NK-92 (cell line): ENCODE measurements around the gene TACC2.

Experiments
- DNase-seq: peaks from one replicate; lab custom pipeline; 2025; ENCODE audit not compliant: unreplicated experiment; lab: John Stamatoyannopoulos, UW

TACC2 gene

GRCh38 chr10:122142641-122143237, 153.8 kb downstream of the TACC2 start:
- no peak for DNase-seq

GRCh38 chr10:122143238-122143841, 154.4 kb downstream of the TACC2 start:
- no peak for DNase-seq

- no peak for DNase-seq
Measured at GRCh38 chr10:122144199-122144598, 155.2 kb downstream of the TACC2 start.

DNA sequence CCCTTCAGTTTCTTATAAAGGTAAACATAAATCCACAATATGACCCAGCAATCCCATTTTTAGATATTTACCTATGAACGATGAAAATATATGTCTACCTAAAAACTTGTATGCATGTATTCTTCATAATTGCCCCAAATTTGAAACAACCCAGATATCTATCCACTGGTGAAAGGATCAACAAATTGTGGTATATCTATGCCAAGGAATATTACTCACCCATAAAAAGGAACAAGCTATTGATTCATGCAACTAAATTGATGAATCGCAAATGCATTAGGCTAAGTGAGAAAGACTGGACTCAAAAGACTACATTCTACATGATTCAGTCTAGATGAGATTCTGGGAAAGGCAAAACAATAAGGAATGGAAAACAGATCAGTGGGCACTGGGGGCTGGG, 156.2 kb downstream of the TACC2 start:
- no peak for DNase-seq

DNA sequence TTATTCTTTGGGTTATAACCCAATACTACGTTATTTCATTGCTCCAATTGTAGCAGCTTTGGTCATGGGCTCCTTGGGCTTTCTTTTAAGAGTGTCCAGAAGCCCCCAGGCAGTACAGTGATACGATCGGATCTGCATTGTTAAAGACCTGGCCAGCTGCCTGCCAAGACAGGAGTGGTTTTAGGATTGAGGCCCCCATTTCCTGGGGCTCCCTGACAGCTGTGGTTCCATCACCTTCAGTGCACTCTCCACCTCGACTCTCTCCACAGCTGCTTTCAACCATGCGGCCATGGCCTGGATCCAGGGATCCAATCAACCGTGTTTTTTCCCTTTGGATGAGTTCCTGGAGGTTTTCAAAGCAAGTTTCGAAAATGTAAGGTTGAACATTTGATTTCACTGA, 158.7 kb downstream of the TACC2 start:
- DNase-seq = no peak

GRCh38 chr10:122148876-122149560, 160.1 kb downstream of the TACC2 start:
- no peak for DNase-seq

GRCh38 chr10:122149561-122150505, 160.9 kb downstream of the TACC2 start:
- no peak for DNase-seq

DNA sequence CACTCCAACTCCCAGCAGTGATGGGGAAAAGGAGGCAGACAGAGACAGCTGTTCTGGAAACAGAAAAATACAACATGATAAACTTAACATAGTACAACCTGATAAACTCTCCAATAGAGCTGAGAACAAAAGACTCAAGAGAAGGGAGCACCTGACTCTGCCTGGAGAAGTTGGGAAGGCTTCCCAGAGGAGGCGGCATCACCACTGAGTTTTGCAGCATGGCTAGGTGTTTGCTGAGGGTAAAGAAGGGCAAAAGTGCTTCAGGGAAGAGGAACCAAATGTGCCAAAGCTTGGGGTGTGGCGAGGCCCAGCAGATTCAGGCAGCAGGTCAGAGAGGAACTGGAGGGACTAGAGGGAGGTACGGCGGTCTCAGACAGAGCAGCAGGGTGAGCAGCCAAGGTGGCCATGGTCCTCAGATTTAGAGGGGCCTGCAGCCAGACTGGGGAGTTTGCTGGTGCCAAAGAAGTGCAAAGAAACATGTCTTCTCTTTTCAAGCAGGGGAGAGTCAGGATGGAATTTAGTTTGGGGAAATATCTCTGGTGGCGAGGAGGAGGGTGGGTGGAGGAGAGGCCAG, 162.2 kb downstream of the TACC2 start:
- no peak for DNase-seq

GRCh38 chr10:122152544-122152943, 163.6 kb downstream of the TACC2 start:
- DNase-seq = no peak

DNA sequence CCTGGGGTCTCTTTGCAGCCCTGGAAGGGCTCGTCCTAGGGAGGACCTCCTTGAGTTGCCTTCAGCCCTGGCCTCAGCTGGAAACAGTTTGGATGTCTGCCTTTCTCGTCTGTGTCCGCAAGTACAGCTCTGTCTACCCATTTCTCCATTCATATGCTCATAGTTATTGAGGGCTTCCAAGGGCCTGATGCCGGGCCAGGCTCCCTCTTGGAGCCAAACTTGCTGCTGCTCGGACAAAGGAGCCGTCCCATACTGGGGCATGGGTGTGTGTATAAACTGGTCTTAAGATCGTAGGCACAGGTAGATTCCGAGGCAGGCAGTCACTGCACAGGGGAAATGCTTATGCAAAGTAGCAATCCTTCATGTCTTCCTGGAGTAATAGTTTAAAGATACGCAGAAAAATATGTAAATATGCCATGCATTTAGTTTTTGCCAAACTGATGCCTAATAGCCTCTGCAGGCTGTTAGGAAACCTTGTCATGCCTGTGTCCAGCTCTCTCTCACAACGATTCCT, 165.1 kb downstream of the TACC2 start:
- DNase-seq = no peak

- DNase-seq = no peak
Measured at GRCh38 chr10:122154545-122155366, 165.8 kb downstream of the TACC2 start.

DNA sequence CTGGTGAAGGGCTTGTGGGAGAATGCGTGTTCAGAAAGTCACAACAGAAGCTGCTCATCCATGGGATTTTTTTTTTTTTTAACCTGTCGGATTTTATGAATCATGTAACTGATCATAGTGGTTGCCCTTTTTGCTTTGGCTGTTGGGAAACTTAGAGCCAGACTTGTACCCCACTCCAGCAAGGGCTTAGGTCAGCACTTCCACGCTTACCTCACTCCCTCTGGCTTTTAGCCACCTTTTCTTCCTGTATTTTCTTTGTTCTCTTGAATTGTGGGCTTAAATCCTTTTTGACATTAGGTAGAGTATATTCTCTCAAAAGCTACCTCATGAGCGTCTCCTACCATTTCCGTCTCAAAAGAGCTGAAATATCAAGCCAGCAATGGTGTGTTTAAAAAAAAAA, 168.5 kb downstream of the TACC2 start:
- DNase-seq = no peak

GRCh38 chr10:122158362-122158761, 169.4 kb downstream of the TACC2 start:
- no peak for DNase-seq

- no peak for DNase-seq
Measured at GRCh38 chr10:122159141-122159970, 170.4 kb downstream of the TACC2 start.

DNA sequence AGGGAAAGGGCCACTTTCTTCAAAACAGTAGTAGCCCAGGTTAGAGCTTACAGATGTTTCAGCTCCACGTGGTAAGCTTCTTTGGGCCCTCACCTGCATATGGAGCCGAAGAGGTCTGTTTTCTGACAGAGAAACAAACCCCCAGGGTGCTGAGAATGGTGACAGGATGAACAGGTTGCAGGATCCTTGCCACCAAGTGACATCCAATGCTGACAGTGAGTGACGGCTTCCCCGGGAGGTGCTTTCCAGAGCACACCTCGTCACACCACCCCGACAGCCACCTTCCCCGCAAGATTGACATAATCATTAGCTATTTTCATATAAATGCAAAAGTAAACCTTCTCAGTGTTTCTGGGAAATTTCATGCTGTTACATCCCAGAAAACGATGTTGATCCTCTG, 172.8 kb downstream of the TACC2 start:
- no peak for DNase-seq

GRCh38 chr10:122162671-122163173, 173.8 kb downstream of the TACC2 start:
- no peak for DNase-seq

DNA sequence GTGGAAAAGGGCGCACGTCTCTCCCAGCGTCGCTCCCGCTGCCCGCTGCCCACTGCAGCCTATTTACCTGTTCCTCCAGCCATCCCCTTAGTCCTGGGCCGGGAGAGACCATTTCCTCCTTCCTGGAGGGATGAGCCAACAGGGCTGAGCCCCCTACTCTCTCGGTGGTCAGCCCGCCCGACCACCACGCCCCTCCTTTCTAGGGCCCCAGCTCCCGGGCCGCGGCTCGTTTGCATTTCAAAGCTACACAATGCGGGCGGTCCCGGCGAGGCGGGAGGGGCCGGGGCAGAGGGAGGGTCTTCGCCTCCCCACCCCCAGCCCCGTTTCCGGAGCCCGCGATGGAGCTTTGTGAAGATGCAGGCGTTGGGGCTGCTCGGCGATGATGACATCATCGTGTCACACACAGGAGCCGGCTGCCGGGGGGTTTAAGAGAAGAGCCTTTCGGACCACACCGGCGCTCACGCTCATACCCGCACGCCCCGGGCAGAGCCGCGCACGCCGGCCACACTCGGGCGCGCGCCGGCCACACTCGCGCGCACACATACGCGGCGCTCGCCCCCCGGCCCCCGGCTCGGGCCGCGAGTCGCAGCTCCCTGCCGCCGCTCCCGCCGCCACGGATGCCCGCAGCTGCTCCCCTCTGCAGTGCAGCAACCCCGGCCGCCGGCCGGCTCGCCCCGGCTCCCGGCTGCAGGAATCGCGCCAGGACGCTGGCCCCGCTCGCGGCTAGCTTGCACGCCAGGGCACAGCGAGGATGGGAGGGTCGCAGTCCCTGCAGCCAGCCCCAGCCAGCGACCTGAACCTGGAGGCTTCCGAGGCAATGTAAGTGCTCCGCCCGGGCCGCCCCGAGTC, 174.4 kb downstream of the TACC2 start:
- no peak for DNase-seq

DNA sequence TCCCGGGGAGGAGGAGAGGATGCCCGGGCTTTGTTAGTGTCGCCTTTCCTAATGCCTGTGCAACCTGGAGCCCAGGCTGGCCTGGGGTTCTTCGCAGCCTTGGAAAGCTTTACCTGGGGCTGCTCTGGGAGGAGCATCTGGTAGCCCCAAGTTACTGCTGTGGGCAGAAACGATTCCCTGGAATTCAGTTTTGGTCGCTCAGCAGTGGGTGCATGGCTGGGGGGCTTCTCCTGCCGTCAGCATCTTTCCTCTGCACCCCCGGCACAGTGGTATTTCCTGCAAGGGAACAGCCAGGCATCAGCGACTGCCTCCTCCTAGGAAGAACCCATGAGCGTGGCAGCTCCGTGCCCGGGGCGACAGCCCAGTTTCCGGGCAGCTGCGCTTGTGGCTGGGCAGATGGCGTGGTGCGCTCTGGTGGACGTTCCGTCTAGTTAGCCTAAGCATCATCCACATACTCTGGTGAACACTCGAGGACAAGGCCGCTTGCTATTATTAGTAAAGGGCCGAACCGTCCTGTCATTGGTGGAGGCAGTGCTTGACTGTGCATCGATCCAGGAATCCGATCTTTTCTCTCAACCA, 175.1 kb downstream of the TACC2 start:
- no peak for DNase-seq
